HG03280 (cell line): ENCODE data around the gene TSPO2.

Experiments used
- ATAC-seq: cut with Tn5 transposase; IDR thresholded peaks from one replicate; pipeline ENCODE4 v1.9.1; 2021; ENCODE audit warnings: mild to moderate bottlenecking, moderate library complexity; ENCODE audit not compliant: unreplicated experiment

TSPO2 gene

GRCh38 chr6:41049955-41050354 lies 7.7 kb downstream of the TSPO2 start:
- no peak for ATAC-seq

- no peak for ATAC-seq
These were observed 8.3 kb downstream of the TSPO2 start for GRCh38 chr6:41050536-41050935.

GRCh38 chr6:41051873-41052272 lies 9.6 kb downstream of the TSPO2 start:
- no peak for ATAC-seq

GRCh38 chr6:41053041-41053440 lies 10.8 kb downstream of the TSPO2 start, which contains the start of gene APOBEC2:
TSS of gene APOBEC2 (plus strand) at chr6:41053202. CDS start at chr6:41053348, 146 bp downstream.
- no peak for ATAC-seq

GRCh38 chr6:41054511-41054910 lies 12.2 kb downstream of the TSPO2 start:
- no peak for ATAC-seq

- ATAC-seq, result no peak
These were observed 12.9 kb downstream of the TSPO2 start for GRCh38 chr6:41055149-41055548.

- no peak for ATAC-seq
These were observed 14.7 kb downstream of the TSPO2 start for GRCh38 chr6:41056768-41057490.

- ATAC-seq, result no peak
These were observed 16.5 kb downstream of the TSPO2 start for GRCh38 chr6:41058783-41059181.

- ATAC-seq, result no peak
These were observed 17.3 kb downstream of the TSPO2 start for GRCh38 chr6:41059556-41059955.

GRCh38 chr6:41061196-41061726 lies 19.0 kb downstream of the TSPO2 start:
- ATAC-seq, result no peak

GRCh38 chr6:41062056-41062455 lies 19.8 kb downstream of the TSPO2 start:
- ATAC-seq, result no peak

GRCh38 chr6:41063884-41064285 lies 21.6 kb downstream of the TSPO2 start:
- no peak for ATAC-seq

- no peak for ATAC-seq
These were observed 22.6 kb downstream of the TSPO2 start for GRCh38 chr6:41064841-41065240.

GRCh38 chr6:41065550-41066026 lies 23.3 kb downstream of the TSPO2 start:
- ATAC-seq, result no peak

GRCh38 chr6:41066867-41067304 lies 24.6 kb downstream of the TSPO2 start:
- ATAC-seq, result no peak

GRCh38 chr6:41071501-41071922 lies 29.2 kb downstream of the TSPO2 start:
- ATAC-seq, result no peak

- peak; percentile 64 for ATAC-seq
These were observed 29.9 kb downstream of the TSPO2 start, which contains the start of gene OARD1 for GRCh38 chr6:41071923-41072835. TSS of gene OARD1 (minus strand) at chr6:41072356. CDS start at chr6:41071634, 722 bp downstream.

GRCh38 chr6:41072836-41073202 lies 30.6 kb downstream of the TSPO2 start, which contains the start of gene NFYA:
TSS of gene NFYA (plus strand) at chr6:41072974. CDS start at chr6:41079090, 6,116 bp downstream.
- peak; percentile 67 for ATAC-seq

- ATAC-seq, result peak; percentile 27
These were observed 31.1 kb downstream of the TSPO2 start for GRCh38 chr6:41073203-41073967.

- ATAC-seq, result no peak
These were observed 31.9 kb downstream of the TSPO2 start for GRCh38 chr6:41073968-41074691.
